H1 (cell line): ENCODE data around the gene PIGC. TPM values are rescaled to one million over a fixed set of nuclear protein-coding genes. Genes with fewer than 3 reads are reported as not detected.

Experiments
- CTCF ChIA-PET: fragments of 300-600 bp; sonication (Branson Sonifier 250); formaldehyde crosslinking; loops from one replicate; lab custom pipeline; 2021; ENCODE audit not compliant: partially characterized antibody; lab: Charles Lee
- POLR2A ChIA-PET: fragments of 300-600 bp; sonication (Branson Sonifier 250); formaldehyde crosslinking; loops from one replicate; lab custom pipeline; 2021; ENCODE audit warnings: inconsistent platforms; ENCODE audit not compliant: partially characterized antibody; lab: Charles Lee
- DNase-seq, 2 experiments: peaks; one replicate each; pipeline versions ENCODE4 v3.0.0 to v3.0.0-alpha.2; 2010 to 2022; ENCODE audit warnings: low spot score in 2 of 2, low read depth in 1 of 2, mixed read lengths in 1 of 2
- FAIRE-seq: peaks from 2 replicates; lab custom pipeline; 2011; peaks lifted over from hg19 to GRCh38; lab: Jason Lieb, UNC
- H2AFZ ChIP-seq: 2 replicates; pipeline ENCODE4 v1.8.1; 2012; ENCODE audit warnings: low read length, inconsistent platforms
- H2AK5ac ChIP-seq: 2 replicates; pipeline ENCODE4 v1.6.1; 2013; ENCODE audit warnings: low read depth, low read length
- H2BK120ac ChIP-seq: replicated peaks from 2 replicates; pipeline ENCODE3; 2013; ENCODE audit warnings: low read depth, low read length, inconsistent platforms
- H2BK12ac ChIP-seq: 2 replicates; pipeline ENCODE4 v1.6.1; 2013; ENCODE audit warnings: low read depth, low read length
- H2BK15ac ChIP-seq: 2 replicates; pipeline ENCODE4 v1.6.1; 2013; ENCODE audit warnings: low read length
- H2BK20ac ChIP-seq: 2 replicates; pipeline ENCODE4 v1.6.1; 2013; ENCODE audit warnings: low read length
- H2BK5ac ChIP-seq: 2 replicates; pipeline ENCODE4 v1.6.1; 2013; ENCODE audit warnings: low read depth, low read length
- H3K14ac ChIP-seq: 2 replicates; pipeline ENCODE4 v1.6.1; 2013; ENCODE audit warnings: inconsistent platforms; ENCODE audit not compliant: insufficient read length
- H3K18ac ChIP-seq: 2 replicates; pipeline ENCODE4 v1.6.1; 2013; ENCODE audit warnings: low read length; ENCODE audit errors: extremely low read depth
- H3K23ac ChIP-seq: 2 replicates; pipeline ENCODE4 v1.6.1; 2013; ENCODE audit warnings: inconsistent platforms; ENCODE audit not compliant: insufficient read length
- H3K23me2 ChIP-seq: 2 replicates; pipeline ENCODE4 v1.6.1; 2013; ENCODE audit warnings: low read depth, low read length
- H3K27ac ChIP-seq: 2 replicates; pipeline ENCODE4 v1.6.1; 2011; ENCODE audit warnings: low read depth, low read length, inconsistent platforms
- H3K27me3 ChIP-seq, 4 experiments: replicated peaks in 1 of 4; 1 replicate in 1 of 4; 2 replicates in 3 of 4; pipeline versions ENCODE4 v1.6.1 to v1.8.1; 2011 to 2013; ENCODE audit warnings: low read length in 3 of 4, mild to moderate bottlenecking in 3 of 4, inconsistent platforms in 2 of 4, mixed read lengths in 2 of 4, moderate library complexity in 1 of 4; ENCODE audit not compliant: control insufficient read depth in 3 of 4, insufficient read depth in 3 of 4; ENCODE audit errors: extremely low read depth in 1 of 4
- H3K36me3 ChIP-seq, 4 experiments: 2 replicates each; pipeline versions ENCODE4 v1.6.1 to v1.8.1; 2011 to 2013; ENCODE audit warnings: mild to moderate bottlenecking in 4 of 4, low read length in 3 of 4, moderate library complexity in 2 of 4, control low read depth in 1 of 4, inconsistent platforms in 1 of 4; ENCODE audit not compliant: insufficient read depth in 4 of 4, control insufficient read depth in 2 of 4
- H3K4ac ChIP-seq: replicated peaks from 2 replicates; pipeline ENCODE3; 2013; ENCODE audit warnings: low read length, low read depth, mixed read lengths, inconsistent platforms; ENCODE audit not compliant: insufficient read length
- H3K4me1 ChIP-seq, 4 experiments: replicated peaks in 1 of 4; 1 replicate in 1 of 4; 2 replicates in 3 of 4; pipeline versions ENCODE4 v1.6.1 to v1.8.1; 2011 to 2013; ENCODE audit warnings: low read length in 3 of 4, inconsistent platforms in 2 of 4, mixed read lengths in 1 of 4; ENCODE audit not compliant: insufficient read depth in 4 of 4, control insufficient read depth in 3 of 4
- H3K4me2 ChIP-seq, 2 experiments: 2 replicates each; pipeline versions ENCODE4 v1.6.1 to v1.8.1; 2011 to 2013; ENCODE audit warnings: low read depth in 2 of 2, low read length in 2 of 2, control low read depth in 1 of 2, inconsistent platforms in 1 of 2, mild to moderate bottlenecking in 1 of 2; ENCODE audit not compliant: insufficient read depth in 1 of 2
- H3K4me3 ChIP-seq, 4 experiments: fragments of 200-600, 300-600 bp in 1 of 4; sonication (generic), shearing (Covaris generic), sonication (Bioruptor Twin) in 1 of 4; 2 replicates each; pipeline versions ENCODE4 v1.5.1 to v1.8.1; 2011 to 2016; ENCODE audit warnings: low read length in 4 of 4, low read depth in 3 of 4, control low read depth in 2 of 4, inconsistent platforms in 2 of 4, mild to moderate bottlenecking in 2 of 4, mixed read lengths in 1 of 4, moderate library complexity in 1 of 4; ENCODE audit not compliant: insufficient read depth in 2 of 4; ENCODE audit errors: extremely low read depth in 1 of 4
- H3K56ac ChIP-seq: replicated peaks from 2 replicates; pipeline ENCODE3; 2013; ENCODE audit warnings: low read depth, mild to moderate bottlenecking, mixed read lengths, low read length, inconsistent platforms; ENCODE audit not compliant: insufficient read length
- H3K79me1 ChIP-seq: 2 replicates; pipeline ENCODE4 v1.6.1; 2013; ENCODE audit warnings: low read depth, low read length, control low read depth
- H3K79me2 ChIP-seq, 2 experiments: 2 replicates each; pipeline versions ENCODE4 v1.6.1 to v1.8.1; 2012 to 2013; ENCODE audit warnings: low read length in 2 of 2, mild to moderate bottlenecking in 2 of 2, inconsistent platforms in 1 of 2; ENCODE audit not compliant: insufficient read depth in 2 of 2, control insufficient read depth in 1 of 2
- H3K9ac ChIP-seq, 4 experiments: replicated peaks in 1 of 4; 1 replicate in 1 of 4; 2 replicates in 3 of 4; pipeline versions ENCODE4 v1.6.1 to v1.8.1; 2011 to 2013; ENCODE audit warnings: low read depth in 3 of 4, low read length in 3 of 4, control low read depth in 2 of 4, mild to moderate bottlenecking in 2 of 4, moderate library complexity in 2 of 4, inconsistent platforms in 1 of 4; ENCODE audit errors: extremely low read depth in 1 of 4
- H3K9me3 ChIP-seq, 2 experiments: 2 replicates each; pipeline versions ENCODE4 v1.6.1 to v1.8.1; 2012 to 2013; ENCODE audit warnings: mild to moderate bottlenecking in 2 of 2, moderate library complexity in 2 of 2, control low read depth in 1 of 2, inconsistent platforms in 1 of 2, low read depth in 1 of 2, low read length in 1 of 2, mixed read lengths in 1 of 2; ENCODE audit not compliant: insufficient read depth in 2 of 2
- H4K20me1 ChIP-seq, 2 experiments: replicated peaks in 1 of 2; 2 replicates each; pipeline versions ENCODE3 to v1.8.1; 2011 to 2013; ENCODE audit warnings: inconsistent platforms in 2 of 2, low read length in 2 of 2, mild to moderate bottlenecking in 1 of 2; ENCODE audit not compliant: insufficient read depth in 2 of 2, control insufficient read depth in 1 of 2
- H4K5ac ChIP-seq: 2 replicates; pipeline ENCODE4 v1.6.1; 2013; ENCODE audit warnings: low read length, low read depth, mixed read lengths, inconsistent platforms; ENCODE audit not compliant: insufficient read length
- H4K8ac ChIP-seq: 2 replicates; pipeline ENCODE4 v1.8.0; 2013; ENCODE audit warnings: mild to moderate bottlenecking, moderate library complexity, low read length, inconsistent platforms; ENCODE audit not compliant: insufficient read depth; ENCODE audit errors: extremely low read depth
- H4K91ac ChIP-seq: replicated peaks from 2 replicates; pipeline ENCODE3; 2013; ENCODE audit warnings: low read length, mixed read lengths, inconsistent platforms; ENCODE audit not compliant: insufficient read length
- ASH2L ChIP-seq: fragments of 200-600, 300-600 bp; sonication (generic); IDR thresholded peaks from one replicate; pipeline ENCODE4 v1.7.1; 2017; ENCODE audit warnings: low read length
- PHF8 ChIP-seq: fragments of 200-600 bp; sonication (generic); conservative IDR thresholded peaks from 2 replicates; pipeline ENCODE4 v1.7.1; 2012; ENCODE audit warnings: low read depth, mild to moderate bottlenecking, inconsistent platforms, low read length, moderate library complexity
- RAD21 ChIP-seq, 2 experiments: IDR thresholded peaks in 1 of 2; conservative IDR thresholded peaks in 1 of 2; 2 replicates each; pipeline ENCODE4 v1.6.1; 2011; ENCODE audit warnings: low read depth in 2 of 2, low read length in 2 of 2, improper control_type of control experiment in 1 of 2, inconsistent platforms in 1 of 2, mild to moderate bottlenecking in 1 of 2, moderate library complexity in 1 of 2
- TAF1 ChIP-seq: IDR thresholded peaks from 2 replicates; pipeline ENCODE4 v1.6.1; 2011; ENCODE audit warnings: mild to moderate bottlenecking, low read depth, low read length
- TCF12 ChIP-seq: IDR thresholded peaks from 2 replicates; pipeline ENCODE4 v1.6.1; 2011; ENCODE audit warnings: low read depth, mild to moderate bottlenecking, low read length
- WGBS, 2 experiments: shearing (Covaris generic) in 1 of 2; methylation state at CpG; one replicate each; pipeline versions ENCODE4 v1.1.6 to v1.1.7; 2013 to 2015; ENCODE audit warnings: low lambda C conversion rate in 2 of 2, mixed read lengths in 2 of 2, inconsistent platforms in 1 of 2, low coverage in 1 of 2, missing lambda C conversion rate in 1 of 2; ENCODE audit not compliant: insufficient replicate concordance in 2 of 2, insufficient coverage in 1 of 2, insufficient read length in 1 of 2; ENCODE audit errors: extremely low coverage in 1 of 2, missing lambda C conversion rate in 1 of 2; 5-methylcytosine and 5-hydroxymethylcytosine counted together
- polyA plus RNA-seq, 7 experiments: library from polyadenylated mRNA; depleted of rRNA in 3 of 7; stranded (reverse) in 5 of 7; unstranded in 2 of 7; fragments of >200 nt in 5 of 7; fragments of 200-250 nt in 2 of 7; gene quantifications; 1 replicate in 5 of 7; 2 replicates in 1 of 7; 4 replicates in 1 of 7; pipeline versions ENCODE4 v1.2.1 to v1.2.3, GENCODE V29; 2011 to 2013; ENCODE audit warnings: missing spikeins in 2 of 7, mixed read lengths in 2 of 7
- total RNA-seq: library from RNA; stranded (reverse); fragmentation: NEBNext Ultra II Directional; extraction: Animal tissue kit (Norgen Biotek cat#: 25700); gene quantifications from 2 replicates; pipeline ENCODE4 v1.2.1, GENCODE V29; 2021

The PIGC gene
- total and polyA plus RNA-seq, 2 of the 8 experiments (the other 6 are each of a cell fraction or from before 2014, with no cell fraction given): 21.0 to 39.3 TPM

- Histone ChIP-seq H4K5ac (no peak overlapping the region), H4K20me1 (no peaks in the 10 kb centered on the region), H3K4ac (no peak overlapping the region), H3K9ac (no peak overlapping the region), H3K4me2 (no peak overlapping the region), H3K4me1 (no peaks in the 10 kb centered on the region), H2AK5ac (no peak overlapping the region), H2AFZ (no peak overlapping the region), H3K27ac (no peak overlapping the region), H3K79me1 (no peaks in the 10 kb centered on the region), H3K27me3 (no peaks in the 10 kb centered on the region), H3K4me3 (no peak overlapping the region), H3K23ac (no peak overlapping the region), H2BK5ac (no peak overlapping the region), H3K23me2 (no peaks in the 10 kb centered on the region; the same call in 1 of the 2 replicates), H3K9me3 (no peaks in the 10 kb centered on the region), H2BK12ac (no peak overlapping the region), H2BK120ac (no peak overlapping the region), H2BK15ac (no peak overlapping the region), H3K18ac (no peak overlapping the region), H3K14ac (no peak overlapping the region), H3K56ac (no peak overlapping the region), H4K8ac (no peak overlapping the region), H3K79me2 (no peaks in the 10 kb centered on the region), H4K91ac (no peak overlapping the region), H3K36me3 (no peaks in the 10 kb centered on the region), H2BK20ac (no peak overlapping the region)
- FAIRE-seq (no peak), DNase-seq (no peak)
- WGBS, 2 experiments: 92% methylated on average over 3 of the region's 3 CpGs; no CpG with 5 or more reads in 1 of the 2 experiments
- ChIA-PET POLR2A (no interaction called here), CTCF (interaction anchor here (1.6 kb wide), 1 partner anchor 20 kb away, joined by 4 read pairs; no protein-coding TSS in a partner anchor)
- TF ChIP-seq TCF12: no peak
- TF ChIP-seq ASH2L: no peak
- TF ChIP-seq TAF1: no peak
- no peak for TF ChIP-seq PHF8
- TF ChIP-seq RAD21 (IDR thresholded peaks at IDR 0.05 in 1 of 2, conservative IDR thresholded peaks at IDR 0.05 in 1 of 2; ENCODE audit: low read depth in 2 of 2, low read length in 2 of 2): no peak
Measured at GRCh38 chr1:172469717-172470116, 25.8 kb upstream of the PIGC start.
